K562 (cell line): ENCODE data around the gene ERRFI1. TPM values are rescaled to one million over a fixed set of nuclear protein-coding genes. Genes with fewer than 3 reads are reported as not detected.

Experiments used
- ATAC-seq: fragments of 200-7000 bp; cut with Tn5 transposase; 3 replicates; pipeline ENCODE4 v1.9.1; 2020; ENCODE audit warnings: moderate library complexity
- BruUV-seq: library from RNA; stranded (reverse); fragments of 400-500 nt; replicated peaks from 2 replicates; lab custom pipeline; 2021; lab: Mats Ljungman, UMichigan
- CTCF ChIA-PET: fragments of 300-600 bp; formaldehyde crosslinking; extraction: SDS; loops from one replicate; lab custom pipeline; 2021; ENCODE audit warnings: low intra/inter-chr PET ratio; lab: Yijun Ruan, JAX
- POLR2A ChIA-PET: fragments of 300-600, 350-650 bp; sonication (Branson Sonifier 250); formaldehyde crosslinking; extraction: SDS; loops from one replicate; lab custom pipeline; 2021; ENCODE audit warnings: antibody characterized with exemption, inconsistent platforms; lab: Yijun Ruan, JAX
- DNase-seq, 4 experiments: peaks; one replicate each; pipeline versions ENCODE4 v3.0.0 to v3.0.0-alpha.2; 2011 to 2018; ENCODE audit warnings: low spot score in 3 of 4, mixed read lengths in 3 of 4; ENCODE audit errors: extremely low read depth in 1 of 4
- FAIRE-seq: peaks from 2 replicates; lab custom pipeline; 2011; peaks lifted over from hg19 to GRCh38; lab: Jason Lieb, UNC
- H2AFZ ChIP-seq: 2 replicates; pipeline ENCODE4 v1.6.0; 2011; ENCODE audit warnings: low read depth, low read length, control low read depth, inconsistent platforms
- H3K27ac ChIP-seq: fragments of 200-600 bp; 3 replicates; pipeline ENCODE4 v1.8.0; 2011; ENCODE audit warnings: low read depth, mild to moderate bottlenecking, control low read depth, inconsistent platforms, low read length, moderate library complexity, mixed read lengths; ENCODE audit errors: extremely low read depth
- H3K27me3 ChIP-seq, 2 experiments: fragments of 300-600 bp in 1 of 2; 2 replicates in 1 of 2; 3 replicates in 1 of 2; pipeline versions ENCODE4 v1.6.0 to v1.8.0; 2011; ENCODE audit warnings: inconsistent platforms in 2 of 2, low read length in 2 of 2, mild to moderate bottlenecking in 1 of 2, mixed read lengths in 1 of 2, moderate library complexity in 1 of 2; ENCODE audit not compliant: control insufficient read depth in 2 of 2, insufficient read depth in 2 of 2
- H3K36me3 ChIP-seq: fragments of 300-600 bp; 3 replicates; pipeline ENCODE4 v1.8.0; 2011; ENCODE audit warnings: mild to moderate bottlenecking, low read length, inconsistent platforms; ENCODE audit not compliant: control insufficient read depth, insufficient read depth
- H3K4me1 ChIP-seq, 2 experiments: fragments of 200-600 bp in 1 of 2; replicated peaks in 1 of 2; 2 replicates in 1 of 2; 3 replicates in 1 of 2; pipeline versions ENCODE4 v1.5.1 to v1.8.0; 2011; ENCODE audit warnings: inconsistent platforms in 2 of 2, low read length in 2 of 2, mild to moderate bottlenecking in 1 of 2, mixed read lengths in 1 of 2, moderate library complexity in 1 of 2; ENCODE audit not compliant: control insufficient read depth in 2 of 2, insufficient read depth in 2 of 2
- H3K4me2 ChIP-seq: 2 replicates; pipeline ENCODE4 v1.6.1; 2011; ENCODE audit warnings: low read length, control low read depth, inconsistent platforms, mixed read lengths; ENCODE audit not compliant: insufficient read depth
- H3K4me3 ChIP-seq: fragments of 200-600 bp; sonication (generic), shearing (Covaris generic); 2 replicates; pipeline ENCODE4 v1.5.1; 2016; ENCODE audit warnings: control low read depth, inconsistent platforms
- H3K79me2 ChIP-seq: fragments of 200-600 bp; 3 replicates; pipeline ENCODE4 v1.8.0; 2011; ENCODE audit warnings: low read length, inconsistent platforms; ENCODE audit not compliant: control insufficient read depth, insufficient read depth
- H3K9ac ChIP-seq, 2 experiments: 2 replicates each; pipeline versions ENCODE4 v1.6.0 to v1.6.1; 2011; ENCODE audit warnings: low read depth in 2 of 2, low read length in 2 of 2, control low read depth in 1 of 2, inconsistent platforms in 1 of 2, mild to moderate bottlenecking in 1 of 2, mixed read lengths in 1 of 2; ENCODE audit not compliant: insufficient read depth in 1 of 2
- H3K9me1 ChIP-seq: one replicate; pipeline ENCODE4 v1.6.0; 2011; ENCODE audit warnings: inconsistent platforms, mild to moderate bottlenecking, low read length, moderate library complexity; ENCODE audit not compliant: control insufficient read depth, insufficient read depth
- H3K9me3 ChIP-seq: replicated peaks from 2 replicates; pipeline ENCODE4 v1.5.1; 2011; ENCODE audit warnings: low read depth, low read length, inconsistent platforms; ENCODE audit not compliant: control insufficient read depth, insufficient read depth
- H4K20me1 ChIP-seq: replicated peaks from 2 replicates; pipeline ENCODE4 v1.6.1; 2011; ENCODE audit warnings: low read length, inconsistent platforms, mixed read lengths; ENCODE audit not compliant: control insufficient read depth, insufficient read depth
- AFF1 ChIP-seq, 2 experiments: fragments of 450-650 bp; IDR thresholded peaks; 2 replicates each; pipeline ENCODE4 v1.6.1; 2018; ENCODE audit warnings: mild to moderate bottlenecking in 2 of 2, low read depth in 1 of 2; ENCODE audit not compliant: partially characterized antibody in 2 of 2
- ELK3 ChIP-seq: fragments of 450-650 bp; formaldehyde crosslinking; IDR thresholded peaks from 2 replicates; pipeline ENCODE4 v1.4.0; 2020; ENCODE audit warnings: mild to moderate bottlenecking
- FOXJ3 ChIP-seq: sonication (generic); formaldehyde crosslinking; IDR thresholded peaks from 2 replicates; pipeline ENCODE4 v1.4.0; 2020; ENCODE audit warnings: mild to moderate bottlenecking, missing genetic modification reagents
- GTF2E2 ChIP-seq: fragments of 200-800 bp; sonication (Bioruptor generic); IDR thresholded peaks from 2 replicates; pipeline ENCODE4 v1.6.1; 2016; ENCODE audit warnings: missing genetic modification characterization, missing compliant biosample characterization
- HDAC6 ChIP-seq: IDR thresholded peaks from 2 replicates; pipeline ENCODE4 v1.6.1; 2012; ENCODE audit warnings: low read depth, mild to moderate bottlenecking, control low read depth, inconsistent platforms, low read length, moderate library complexity
- HNRNPH1 ChIP-seq: fragments of 200-400 bp; formaldehyde crosslinking; optimal IDR thresholded peaks from 2 replicates; pipeline ENCODE3; 2017; ENCODE audit warnings: low read depth, mild to moderate bottlenecking, low read length, moderate library complexity
- KLF10 ChIP-seq: fragments of 250-450 bp; sonication (Bioruptor Pico); IDR thresholded peaks from 2 replicates; pipeline ENCODE4 v1.6.1; 2021; ENCODE audit warnings: matching md5 sums
- NCOR1 ChIP-seq: fragments of 450-650 bp; IDR thresholded peaks from 2 replicates; pipeline ENCODE4 v1.6.1; 2016; ENCODE audit warnings: mild to moderate bottlenecking, moderate library complexity
- NR2C2 ChIP-seq, 2 experiments: fragments of 200-800 bp in 1 of 2; sonication (Bioruptor generic) in 1 of 2; sonication (generic) in 1 of 2; formaldehyde crosslinking in 1 of 2; IDR thresholded peaks; 2 replicates each; pipeline versions ENCODE4 v1.6.1 to v1.8.0; 2016 to 2022; ENCODE audit warnings: mild to moderate bottlenecking in 1 of 2, missing compliant biosample characterization in 1 of 2, missing genetic modification characterization in 1 of 2, missing genetic modification reagents in 1 of 2
- NUFIP1 ChIP-seq: fragments of 450-650 bp; IDR thresholded peaks from 2 replicates; pipeline ENCODE4 v1.6.1; 2018; ENCODE audit not compliant: partially characterized antibody
- PKNOX1 ChIP-seq: fragments of 450-650 bp; IDR thresholded peaks from 2 replicates; pipeline ENCODE4 v1.6.1; 2016
- SMAD1 ChIP-seq: fragments of 150-350 bp; IDR thresholded peaks from 2 replicates; pipeline ENCODE4 v1.6.1; 2014; ENCODE audit warnings: low read length, low read depth; ENCODE audit not compliant: partially characterized antibody
- TCF7L2 ChIP-seq: fragments of 150-350 bp; IDR thresholded peaks from 2 replicates; pipeline ENCODE4 v1.6.1; 2016; ENCODE audit warnings: low read depth, mild to moderate bottlenecking, low read length, moderate library complexity
- TSC22D4 ChIP-seq: fragments of 450-650 bp; IDR thresholded peaks from 2 replicates; pipeline ENCODE4 v1.6.1; 2016; ENCODE audit warnings: missing genetic modification characterization, missing biosample characterization, control low read depth
- ZC3H8 ChIP-seq: fragments of 450-650 bp; IDR thresholded peaks from 2 replicates; pipeline ENCODE4 v1.6.1; 2017
- ZNF224 ChIP-seq: sonication (generic); formaldehyde crosslinking; IDR thresholded peaks from 2 replicates; pipeline ENCODE4 v1.8.0; 2022; ENCODE audit warnings: mild to moderate bottlenecking, missing genetic modification reagents
- WGBS: fragments of 100-300 bp; shearing (Covaris generic); methylation state at CpG from one replicate; pipeline ENCODE4 v1.1.6; 2016; ENCODE audit warnings: low coverage, mixed read lengths; ENCODE audit not compliant: insufficient coverage; ENCODE audit errors: missing lambda C conversion rate; 5-methylcytosine and 5-hydroxymethylcytosine counted together
- in situ Hi-C: fragments of 300-500 bp; cut with MboI; formaldehyde crosslinking; loops from 4 replicates; pipeline ENCODE4 v1.15.0; 2018; ENCODE audit warnings: inconsistent platforms, mixed read lengths
- intact Hi-C: fragments of 100-400 bp; cut with micrococcal nuclease; formaldehyde crosslinking; loops from 2 replicates; pipeline ENCODE4 v1.14.2; 2022
- polyA plus RNA-seq, 8 experiments: library from polyadenylated mRNA; depleted of rRNA in 4 of 8; stranded (reverse) in 5 of 8; unstranded in 3 of 8; fragments of >200 nt; fragmentation: Nextera tagmentation in 2 of 8; fragmentation: Illumina TruSeq in 1 of 8; extraction: Ambion mirVana in 2 of 8; extraction: Trizol in 1 of 8; gene quantifications; 2 replicates each; pipeline versions ENCODE4 v1.2.1 to v1.2.3, GENCODE V29; 2011 to 2014; ENCODE audit warnings: inconsistent platforms in 1 of 8, missing spikeins in 1 of 8
- total RNA-seq, 7 experiments: library from RNA; depleted of rRNA in 6 of 7; stranded (reverse); fragments of >200 nt in 6 of 7; fragmentation: Illumina TruSeq in 2 of 7; extraction: Trizol in 2 of 7; gene quantifications; 2 replicates each; pipeline versions ENCODE4 v1.2.1 to v1.2.3, GENCODE V29; 2011 to 2021; ENCODE audit warnings: low replicate concordance in 1 of 7

The ERRFI1 gene
- total and polyA plus RNA-seq, 9 of the 15 experiments (the other 6 are each of a cell fraction or from before 2014, with no cell fraction given) = 0.67 to 4.4 (median 1.1) TPM

GRCh38 chr1:7970246-7970645 is 55.9 kb downstream of the ERRFI1 start:
- no TSS peak for BruUV-seq
- Histone ChIP-seq H3K27me3 (no peaks in the 10 kb centered on the region), H3K9me3 (no peaks in the 10 kb centered on the region), H3K9ac (no peak overlapping the region), H3K4me2 (no peak overlapping the region), H4K20me1 (peaks cover 3% of the 10 kb centered on the region; the same call in 1 of the 2 replicates), H3K36me3 (peaks cover 80% of the 10 kb centered on the region), H3K27ac (no peak overlapping the region), H3K79me2 (peaks cover 40% of the 10 kb centered on the region), H2AFZ (no peak overlapping the region), H3K4me1 (no peaks in the 10 kb centered on the region), H3K4me3 (no peak overlapping the region), H3K9me1 (no peaks in the 10 kb centered on the region)
- in situ Hi-C loops = no loop called here
- WGBS = 93% methylated on average over 2 of the region's 2 CpGs
- ATAC-seq (no peak), FAIRE-seq (no peak), DNase-seq (no peak)
- POLR2A ChIA-PET = interaction anchor here (1.5 kb wide), 1 partner anchor 9 kb away, joined by 4 read pairs; no protein-coding TSS in a partner anchor
- intact Hi-C loops = no loop called here
- CTCF ChIA-PET = no interaction called here
- TF ChIP-seq HNRNPH1 = no peak
- TF ChIP-seq ZC3H8 = no peak
- TF ChIP-seq ZNF224 = no peak
- no peak for TF ChIP-seq GTF2E2 (tag)
- TF ChIP-seq TCF7L2 = no peak
- TF ChIP-seq PKNOX1 = no peak
- TF ChIP-seq NR2C2 (CRISPR knock-in tag; IDR thresholded peaks at IDR 0.05) = no peak
- no peak for TF ChIP-seq NR2C2 (tag; IDR thresholded peaks at IDR 0.05)
- TF ChIP-seq NUFIP1 = no peak
- no peak for TF ChIP-seq TSC22D4 (tag)
- TF ChIP-seq AFF1 (IDR thresholded peaks at IDR 0.05; ENCODE audit: low read depth in 1 of 2, partially characterized antibody in 2 of 2) = no peak
- no peak for TF ChIP-seq FOXJ3 (CRISPR knock-in tag)
- TF ChIP-seq NCOR1 = no peak
- TF ChIP-seq HDAC6 = no peak
- no peak for TF ChIP-seq KLF10 (CRISPR knock-in tag)
- TF ChIP-seq ELK3 (CRISPR knock-in tag) = no peak
- TF ChIP-seq SMAD1 = no peak
